Rectal smooth muscle tissue (tissue), 1 donor: ENCODE data around the gene DLL4.
"Not testable (repeated sequence)": the region's sequence is repeated elsewhere in the genome, so short reads cannot be mapped to it uniquely, and the experiment has no call there.

Source experiments
- H3K27ac ChIP-seq: one replicate; pipeline ENCODE4 v1.7.0; 2013; ENCODE audit warnings: low read depth, low read length, inconsistent platforms
- H3K27me3 ChIP-seq: one replicate; pipeline ENCODE4 v1.7.0; 2013; ENCODE audit warnings: low read length; ENCODE audit not compliant: control insufficient read depth, insufficient read depth
- H3K36me3 ChIP-seq: one replicate; pipeline ENCODE4 v1.7.0; 2013; ENCODE audit warnings: low read length; ENCODE audit not compliant: control insufficient read depth, insufficient read depth
- H3K4me1 ChIP-seq: one replicate; pipeline ENCODE4 v1.7.0; 2013; ENCODE audit warnings: low read length; ENCODE audit not compliant: control insufficient read depth, insufficient read depth
- H3K4me3 ChIP-seq: one replicate; pipeline ENCODE4 v1.7.0; 2013; ENCODE audit warnings: low read length
- H3K9ac ChIP-seq: one replicate; pipeline ENCODE4 v1.7.0; 2013; ENCODE audit warnings: low read length

DLL4 gene

DNA sequence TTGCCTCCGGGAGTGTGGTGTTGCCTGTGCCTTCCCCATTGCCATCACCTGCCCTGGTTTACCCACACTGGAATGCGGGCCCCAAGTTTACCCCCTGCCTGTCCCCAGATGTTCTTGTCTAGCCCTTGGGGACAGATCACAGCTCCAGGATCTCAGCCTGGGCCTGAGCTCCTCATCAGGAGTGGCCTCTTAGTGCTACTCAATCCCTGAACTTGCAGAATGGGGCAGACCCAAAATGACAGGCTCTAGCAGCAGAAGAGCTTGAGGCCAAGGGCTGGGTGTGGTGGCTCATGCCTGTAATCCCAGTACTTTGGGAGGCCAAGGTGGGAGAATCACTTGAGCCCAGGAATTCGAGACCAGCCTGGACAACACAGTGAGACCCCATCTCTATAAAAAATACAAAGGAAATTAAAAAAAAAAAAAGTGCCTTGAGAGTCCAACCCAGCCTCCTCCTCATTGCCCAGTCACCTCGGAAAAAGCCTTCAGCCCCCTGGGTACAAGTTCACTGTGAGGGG, 28.0 kb downstream of the DLL4 start:
- no peaks in the 10 kb centered on the region for H3K27me3 ChIP-seq
- H3K9ac ChIP-seq, result no peak overlapping the region
- no peaks in the 10 kb centered on the region for H3K36me3 ChIP-seq
- peak overlapping the region; percentile 85 for H3K27ac ChIP-seq
- peaks cover 13% of the 10 kb centered on the region for H3K4me1 ChIP-seq
- no peak overlapping the region for H3K4me3 ChIP-seq

GRCh38 chr15:40957581-40958051, 28.5 kb downstream of the DLL4 start:
- peaks cover 13% of the 10 kb centered on the region for H3K4me1 ChIP-seq
- no peak overlapping the region for H3K9ac ChIP-seq
- no peaks in the 10 kb centered on the region for H3K36me3 ChIP-seq
- peak overlapping the region; percentile 85 for H3K27ac ChIP-seq
- H3K27me3 ChIP-seq, result no peaks in the 10 kb centered on the region
- no peak overlapping the region for H3K4me3 ChIP-seq

- Histone ChIP-seq H3K36me3 (no peaks in the 10 kb centered on the region), H3K27me3 (no peaks in the 10 kb centered on the region), H3K4me1 (peaks cover 13% of the 10 kb centered on the region), H3K4me3 (no peak overlapping the region), H3K27ac (peak overlapping the region; percentile 85), H3K9ac (no peak overlapping the region)
These were observed 29.0 kb downstream of the DLL4 start for GRCh38 chr15:40958146-40958545.

DNA sequence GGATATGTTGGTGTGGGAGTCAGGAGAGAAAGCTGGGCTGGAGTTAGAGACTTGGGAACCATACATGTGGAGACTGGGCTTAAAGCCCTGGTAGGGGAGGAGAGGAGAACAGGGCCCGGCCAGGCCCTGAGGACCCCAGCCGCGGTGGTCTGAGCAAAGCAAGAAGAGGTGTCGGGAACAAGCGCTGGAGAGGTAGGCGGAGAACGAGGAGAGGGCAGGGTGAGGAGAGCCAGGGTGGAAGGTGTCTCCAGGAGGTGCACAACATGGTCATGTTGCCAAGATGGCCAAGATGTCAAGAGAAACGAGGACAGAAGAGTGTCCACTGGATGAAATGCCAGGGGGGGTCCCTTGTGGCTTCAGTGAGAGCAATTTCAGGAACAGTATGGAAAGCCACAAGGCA, 29.6 kb downstream of the DLL4 start:
- peaks cover 13% of the 10 kb centered on the region for H3K4me1 ChIP-seq
- H3K27me3 ChIP-seq, result no peaks in the 10 kb centered on the region
- no peak overlapping the region for H3K9ac ChIP-seq
- no peak overlapping the region for H3K4me3 ChIP-seq
- no peaks in the 10 kb centered on the region for H3K36me3 ChIP-seq
- no peak overlapping the region for H3K27ac ChIP-seq

DNA sequence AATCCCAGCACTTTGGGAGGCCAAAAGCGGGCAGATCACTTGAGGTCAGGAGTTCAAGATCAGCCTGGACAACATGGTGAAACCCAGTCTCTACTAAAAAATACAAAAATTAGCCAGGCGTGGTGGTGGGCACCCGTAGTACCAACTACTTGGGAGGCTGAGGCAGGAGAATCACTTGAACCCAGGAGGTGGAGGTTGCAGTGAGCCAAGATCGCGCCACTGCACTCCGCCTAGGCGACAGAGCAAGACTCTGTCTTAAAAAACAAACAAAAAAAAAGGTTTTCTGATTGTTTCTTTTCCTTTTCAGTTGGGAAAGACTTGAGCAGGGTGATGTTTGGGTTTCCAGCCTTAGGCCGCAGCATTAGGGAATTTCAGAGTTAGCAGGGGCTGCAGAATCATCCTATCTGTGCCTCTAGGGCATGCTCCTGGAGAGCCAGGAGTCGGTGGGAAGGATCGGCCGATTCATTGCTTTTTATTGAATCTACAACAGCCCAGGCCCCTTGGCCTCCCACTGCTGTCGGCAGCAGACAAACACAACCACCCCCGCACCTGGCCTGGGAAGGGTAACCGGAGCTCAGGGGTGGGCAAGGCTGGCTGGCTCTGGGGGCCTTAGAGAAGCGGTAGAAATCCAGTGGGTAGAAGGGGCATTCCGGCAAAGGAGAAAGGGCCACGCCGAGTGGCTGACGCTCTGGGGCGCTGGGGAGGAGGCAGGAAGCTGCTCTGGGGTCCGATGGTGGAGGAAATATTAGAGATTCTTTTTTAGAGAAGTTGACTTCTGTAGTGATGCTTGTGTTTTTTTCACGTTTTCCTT, 30.4 kb downstream of the DLL4 start:
- Histone ChIP-seq H3K36me3 (no peaks in the 10 kb centered on the region), H3K9ac (no peak overlapping the region), H3K4me3 (no peak overlapping the region), H3K27me3 (no peaks in the 10 kb centered on the region), H3K27ac (no peak overlapping the region), H3K4me1 (peaks cover 13% of the 10 kb centered on the region)

DNA sequence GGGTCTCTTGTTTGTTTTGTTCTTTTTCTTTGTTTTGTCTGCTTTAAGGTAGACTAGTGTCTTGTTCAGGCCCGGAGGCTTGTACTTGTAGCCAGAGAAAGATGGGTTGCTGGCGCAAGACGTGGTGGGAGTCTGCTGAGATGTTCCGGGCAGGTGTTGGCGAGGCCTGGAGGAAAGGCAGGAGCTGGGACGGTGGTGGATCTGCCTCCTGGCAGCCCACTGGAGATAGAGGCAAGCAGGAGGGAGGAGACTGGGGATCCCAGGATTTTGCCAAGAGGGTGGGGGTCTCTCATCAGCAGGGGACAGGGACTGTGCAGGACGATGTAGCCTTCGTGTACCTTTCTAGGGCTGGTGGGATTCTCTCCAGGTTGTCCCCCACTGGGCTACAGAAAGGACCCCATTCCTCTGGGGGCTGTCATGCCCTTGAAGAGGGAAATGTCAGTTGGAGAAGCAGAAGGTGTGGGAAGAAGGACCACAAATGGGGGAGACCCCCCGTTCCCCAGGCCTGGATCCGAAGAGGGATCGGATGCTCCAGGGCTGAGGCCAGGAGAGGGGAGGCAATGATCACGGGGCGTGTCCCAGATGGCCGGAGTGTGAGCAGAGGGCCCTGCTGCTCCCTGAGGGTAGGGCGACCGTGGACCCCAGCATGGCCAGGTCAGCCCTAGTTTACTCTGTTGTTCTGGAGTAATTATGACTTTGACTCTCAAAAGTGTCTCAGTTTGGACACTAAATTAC, 31.2 kb downstream of the DLL4 start:
- Histone ChIP-seq H3K27ac (no peak overlapping the region), H3K4me1 (peaks cover 13% of the 10 kb centered on the region), H3K9ac (no peak overlapping the region), H3K27me3 (no peaks in the 10 kb centered on the region), H3K36me3 (no peaks in the 10 kb centered on the region), H3K4me3 (no peak overlapping the region)

GRCh38 chr15:40960925-40961324, 31.8 kb downstream of the DLL4 start:
- Histone ChIP-seq H3K36me3 (no peaks in the 10 kb centered on the region), H3K4me3 (no peak overlapping the region), H3K27ac (no peak overlapping the region), H3K4me1 (peaks cover 13% of the 10 kb centered on the region), H3K9ac (no peak overlapping the region), H3K27me3 (no peaks in the 10 kb centered on the region)

- not testable (repeated sequence) for H3K27me3 ChIP-seq, H3K4me1 ChIP-seq, H3K4me3 ChIP-seq
These were observed 32.6 kb downstream of the DLL4 start for GRCh38 chr15:40961740-40962139.

GRCh38 chr15:40962317-40962716, 33.2 kb downstream of the DLL4 start:
- not testable (repeated sequence) for H3K36me3 ChIP-seq, H3K27ac ChIP-seq, H3K4me3 ChIP-seq, H3K27me3 ChIP-seq, H3K9ac ChIP-seq, H3K4me1 ChIP-seq

More at GRCh38 chr15:40961740-40962139, 32.6 kb downstream of the DLL4 start:
- not testable (repeated sequence) for H3K9ac ChIP-seq, H3K27ac ChIP-seq, H3K36me3 ChIP-seq

DNA sequence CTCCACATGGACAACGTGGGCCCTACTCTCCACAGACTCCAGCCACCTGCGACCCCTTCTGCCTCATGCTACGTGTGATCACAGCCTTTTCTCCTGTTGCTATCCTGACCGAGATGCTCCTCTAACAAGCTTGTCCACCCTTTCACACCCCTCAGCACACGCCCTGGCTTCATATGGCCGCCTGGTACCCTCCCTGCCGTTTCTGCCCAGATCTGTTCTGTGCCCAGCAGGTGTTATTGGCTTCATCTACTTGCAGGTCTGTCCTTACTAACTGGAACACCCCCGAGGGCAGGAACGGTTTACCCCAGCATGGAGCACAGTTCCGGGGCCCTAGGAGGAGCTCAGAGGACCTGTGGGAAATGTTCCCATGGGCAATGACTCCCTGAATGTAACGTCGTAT, 34.1 kb downstream of the DLL4 start:
- H3K4me3 ChIP-seq, result no peak overlapping the region
- no peak overlapping the region for H3K9ac ChIP-seq
- no peaks in the 10 kb centered on the region for H3K4me1 ChIP-seq
- no peak overlapping the region for H3K27ac ChIP-seq
- H3K27me3 ChIP-seq, result no peaks in the 10 kb centered on the region
- no peaks in the 10 kb centered on the region for H3K36me3 ChIP-seq

- no peaks in the 10 kb centered on the region for H3K4me1 ChIP-seq
- no peak overlapping the region for H3K9ac ChIP-seq
- H3K27me3 ChIP-seq, result no peaks in the 10 kb centered on the region
- no peaks in the 10 kb centered on the region for H3K36me3 ChIP-seq
- no peak overlapping the region for H3K27ac ChIP-seq
- no peak overlapping the region for H3K4me3 ChIP-seq
These were observed 34.9 kb downstream of the DLL4 start for GRCh38 chr15:40964006-40964405.

DNA sequence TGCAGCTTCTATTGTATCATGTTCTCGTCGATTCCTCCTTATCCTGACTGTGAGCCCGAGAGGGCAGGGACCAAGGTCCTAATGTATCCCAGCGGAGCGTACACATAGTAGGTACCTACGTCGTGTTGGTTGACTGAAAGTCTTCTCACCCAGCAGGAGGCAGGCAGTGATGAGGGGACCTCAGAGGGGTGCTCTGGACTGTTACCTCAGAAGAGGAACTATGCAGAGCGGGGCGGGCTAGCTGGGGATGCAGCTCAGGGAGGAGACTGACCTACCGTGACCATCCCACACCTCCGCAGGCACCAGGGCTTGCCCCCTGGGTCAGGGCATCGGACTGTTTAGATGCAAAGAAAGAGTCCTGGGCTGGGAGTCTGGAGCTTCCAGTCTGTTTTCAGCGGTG, 35.5 kb downstream of the DLL4 start:
- Histone ChIP-seq H3K27me3 (no peaks in the 10 kb centered on the region), H3K4me1 (no peaks in the 10 kb centered on the region), H3K4me3 (no peak overlapping the region), H3K9ac (no peak overlapping the region), H3K36me3 (no peaks in the 10 kb centered on the region), H3K27ac (no peak overlapping the region)
